GM23248 (cell line): ENCODE data around the gene UCMA. TPM values are rescaled to one million over a fixed set of nuclear protein-coding genes. Genes with fewer than 3 reads are reported as not detected.
"Not testable (repeated sequence)": the region's sequence is repeated elsewhere in the genome, so short reads cannot be mapped to it uniquely, and the experiment has no call there.

Experiments
- DNase-seq: peaks from one replicate; pipeline ENCODE4 v3.0.0-alpha.2; 2015
- H2AFZ ChIP-seq: fragments of 200-600 bp; sonication (generic); 2 replicates; pipeline ENCODE4 v1.6.1; 2016; ENCODE audit warnings: antibody characterized with exemption
- H3F3A ChIP-seq: fragments of 200-600 bp; sonication (generic); 2 replicates; pipeline ENCODE4 v1.6.1; 2016; ENCODE audit warnings: mild to moderate bottlenecking, antibody characterized with exemption, mixed run types; ENCODE audit not compliant: insufficient read depth
- H3K27ac ChIP-seq: fragments of 200-600 bp; sonication (generic); 2 replicates; pipeline ENCODE4 v1.5.1; 2016; ENCODE audit warnings: mild to moderate bottlenecking
- H3K27me3 ChIP-seq: fragments of 200-600 bp; sonication (generic); replicated peaks from 2 replicates; pipeline ENCODE4 v1.6.1; 2016; ENCODE audit warnings: mild to moderate bottlenecking; ENCODE audit not compliant: insufficient read depth
- H3K36me3 ChIP-seq: fragments of 200-600 bp; sonication (generic); 2 replicates; pipeline ENCODE4 v1.6.1; 2016; ENCODE audit warnings: low read depth, mild to moderate bottlenecking
- H3K4me1 ChIP-seq: fragments of 200-600 bp; sonication (generic); 2 replicates; pipeline ENCODE4 v1.6.1; 2016; ENCODE audit warnings: mild to moderate bottlenecking; ENCODE audit not compliant: insufficient read depth
- H3K4me2 ChIP-seq: fragments of 200-600 bp; sonication (generic); one replicate; pipeline ENCODE4 v1.6.1; 2016; ENCODE audit warnings: mild to moderate bottlenecking; ENCODE audit not compliant: unreplicated experiment
- H3K4me3 ChIP-seq: fragments of 200-600 bp; sonication (generic); 2 replicates; pipeline ENCODE4 v1.5.1; 2016; ENCODE audit warnings: mild to moderate bottlenecking
- H3K79me2 ChIP-seq: fragments of 200-600 bp; sonication (generic); 2 replicates; pipeline ENCODE4 v1.6.1; 2016; ENCODE audit warnings: mild to moderate bottlenecking; ENCODE audit not compliant: insufficient read depth
- H3K9ac ChIP-seq: fragments of 200-600 bp; sonication (generic); 2 replicates; pipeline ENCODE4 v1.6.1; 2016; ENCODE audit warnings: mild to moderate bottlenecking
- H3K9me2 ChIP-seq: fragments of 200-600 bp; sonication (generic); 2 replicates; pipeline ENCODE4 v1.6.1; 2016; ENCODE audit warnings: mixed run types, mild to moderate bottlenecking, moderate library complexity; ENCODE audit not compliant: insufficient read depth
- H3K9me3 ChIP-seq: fragments of 200-600 bp; sonication (generic); one replicate; pipeline ENCODE4 v1.6.1; 2017; ENCODE audit warnings: low read depth
- H4K20me1 ChIP-seq: fragments of 200-600 bp; sonication (generic); 2 replicates; pipeline ENCODE4 v1.6.0; 2016; ENCODE audit not compliant: insufficient read depth
- EZH2 ChIP-seq: fragments of 200-600 bp; sonication (generic); IDR thresholded peaks from 2 replicates; pipeline ENCODE4 v1.6.1; 2018; ENCODE audit warnings: antibody characterized with exemption, mild to moderate bottlenecking; ENCODE audit not compliant: insufficient read depth, poor library complexity, severe bottlenecking
- EZH2phosphoT487 ChIP-seq: fragments of 200-600 bp; sonication (generic); IDR thresholded peaks from 2 replicates; pipeline ENCODE4 v1.6.1; 2018; ENCODE audit warnings: antibody characterized with exemption, moderate library complexity, mild to moderate bottlenecking, low read depth; ENCODE audit not compliant: insufficient read depth
- WGBS, 2 experiments: methylation state at CpG; one replicate each; pipeline ENCODE4 v1.1.6; 2015 to 2017; ENCODE audit warnings: low lambda C conversion rate in 2 of 2, low coverage in 1 of 2; ENCODE audit errors: missing lambda C conversion rate in 2 of 2; 5-methylcytosine and 5-hydroxymethylcytosine counted together
- in situ Hi-C: fragments of 300-500 bp; cut with MboI; formaldehyde crosslinking; loops from 2 replicates; pipeline ENCODE4 v1.15.0; 2020
- polyA plus RNA-seq: library from polyadenylated mRNA; unstranded; fragments of >200 nt; fragmentation: Nextera tagmentation; extraction: Ambion mirVana; gene quantifications from 2 replicates; pipeline ENCODE4 v1.2.1, GENCODE V29; 2016
- total RNA-seq: library from RNA; depleted of rRNA; stranded (reverse); fragments of >200 nt; shearing (Covaris generic); gene quantifications from 2 replicates; pipeline ENCODE4 v1.2.3, GENCODE V29; 2014

UCMA gene
- total and polyA plus RNA-seq, 2 experiments from 2014 or later = not detected

DNA sequence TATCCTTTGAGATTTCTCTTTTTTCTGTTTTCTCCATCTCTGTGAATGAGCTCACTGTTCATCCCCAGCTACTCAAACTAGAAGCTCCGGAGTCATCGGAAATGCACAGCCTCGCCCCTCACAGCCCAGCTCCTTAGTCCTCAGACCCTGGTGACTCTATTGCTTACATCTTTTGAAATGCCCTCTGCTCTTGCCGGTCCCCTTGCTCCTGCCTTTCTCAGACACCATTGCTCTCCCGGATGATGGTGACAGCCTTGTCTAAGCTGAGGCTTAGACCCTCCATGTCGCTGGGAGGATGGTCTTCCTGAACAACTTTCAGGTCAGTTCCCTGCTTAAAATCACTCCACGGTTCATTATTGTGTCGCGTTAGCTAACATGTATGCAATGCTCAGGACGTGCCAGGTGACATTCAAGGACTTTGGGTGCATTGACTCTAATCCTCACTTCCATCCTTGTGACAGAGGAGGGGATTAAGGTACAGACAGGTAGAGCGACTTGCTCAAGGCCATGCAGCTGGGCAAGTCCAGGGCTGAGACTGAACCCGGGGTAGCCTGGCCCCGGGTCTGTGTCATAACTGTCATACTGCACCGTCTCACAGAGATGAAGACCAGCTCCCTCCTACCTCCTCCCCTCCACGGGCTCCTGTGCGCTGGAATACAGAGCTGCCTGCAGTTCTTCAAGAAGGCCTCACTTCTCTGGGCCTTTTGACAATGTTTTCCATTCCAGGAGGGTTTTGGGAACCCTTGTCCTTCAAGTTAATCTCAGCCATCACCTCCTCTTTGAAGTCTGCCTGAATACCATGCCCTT, 4.3 kb upstream of the UCMA start:
- no peaks in the 10 kb centered on the region for H3K4me1 ChIP-seq
- H3K27me3 ChIP-seq = no peaks in the 10 kb centered on the region
- H3K36me3 ChIP-seq = no peaks in the 10 kb centered on the region
- H3K4me3 ChIP-seq = no peak overlapping the region
- no peaks in the 10 kb centered on the region for H3K9me3 ChIP-seq
- TF ChIP-seq EZH2phosphoT487 = no peak
- TF ChIP-seq EZH2 = no peak
- WGBS, 2 experiments = 61 to 68% methylated on average over 16 of the region's 16 CpGs
- H3K9me2 ChIP-seq = no peaks in the 10 kb centered on the region
- no peak overlapping the region for H3K4me2 ChIP-seq
- no peaks in the 10 kb centered on the region for H3K79me2 ChIP-seq
- H4K20me1 ChIP-seq = no peaks in the 10 kb centered on the region
- no peaks in the 10 kb centered on the region for H3F3A ChIP-seq
- H3K27ac ChIP-seq = no peak overlapping the region
- DNase-seq = no peak
- in situ Hi-C loops = no loop called here
- H3K9ac ChIP-seq = no peak overlapping the region
- no peak overlapping the region for H2AFZ ChIP-seq

DNA sequence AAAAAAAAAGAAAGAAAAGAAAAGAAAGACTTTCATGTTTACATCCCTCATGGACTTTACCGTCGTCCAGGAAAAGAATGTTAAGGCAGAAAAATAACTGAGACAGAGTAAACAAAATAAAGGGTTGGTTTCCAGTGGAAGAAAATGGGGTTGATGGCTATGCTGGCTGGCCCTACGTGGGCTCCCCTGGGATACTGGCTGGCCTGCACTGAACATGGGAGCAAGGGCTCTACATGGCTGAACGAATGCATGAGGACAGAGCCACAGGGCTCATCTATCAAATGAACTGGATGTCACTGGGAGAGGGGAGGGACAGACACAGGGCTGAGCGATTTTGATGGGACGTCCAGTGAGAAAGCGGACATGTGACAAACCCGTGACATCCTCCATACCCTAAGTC, 2.5 kb upstream of the UCMA start:
- H3K9me3 ChIP-seq = no peaks in the 10 kb centered on the region
- no peak for DNase-seq
- H2AFZ ChIP-seq = no peak overlapping the region
- no peak overlapping the region for H3K4me2 ChIP-seq
- H3K4me1 ChIP-seq = no peaks in the 10 kb centered on the region
- TF ChIP-seq EZH2 (no peak), EZH2phosphoT487 (no peak)
- H3K27ac ChIP-seq = no peak overlapping the region
- H3F3A ChIP-seq = no peaks in the 10 kb centered on the region
- H3K9me2 ChIP-seq = no peaks in the 10 kb centered on the region
- no peaks in the 10 kb centered on the region for H3K36me3 ChIP-seq
- no peaks in the 10 kb centered on the region for H4K20me1 ChIP-seq
- no peaks in the 10 kb centered on the region for H3K79me2 ChIP-seq
- in situ Hi-C loops = no loop called here
- H3K27me3 ChIP-seq = no peaks in the 10 kb centered on the region
- 65 to 72% methylated on average over 8 of the region's 8 CpGs for WGBS, 2 experiments
- no peak overlapping the region for H3K4me3 ChIP-seq
- H3K9ac ChIP-seq = no peak overlapping the region

DNA sequence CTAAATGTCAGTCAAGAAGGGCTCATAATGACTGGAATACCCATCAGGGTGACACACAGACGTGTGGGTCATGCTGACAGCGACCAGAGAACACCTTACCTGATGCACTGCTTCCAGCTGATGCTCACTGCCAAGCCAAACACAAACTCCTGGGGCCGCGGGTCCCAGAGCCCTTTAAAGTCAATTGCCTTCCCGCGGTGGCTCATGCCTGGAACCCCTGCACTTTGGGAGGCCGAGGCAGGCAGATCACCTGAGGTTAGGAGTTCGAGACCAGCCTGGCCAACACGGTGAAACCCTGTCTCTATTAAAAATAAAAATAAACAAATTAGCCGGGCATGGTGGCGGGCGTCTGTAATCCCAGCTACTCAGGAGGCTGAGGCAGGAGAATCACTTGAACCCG, 562 bp upstream of the UCMA start:
- H3K4me1 ChIP-seq, H3K9ac ChIP-seq, H3F3A ChIP-seq, H4K20me1 ChIP-seq, H3K27ac ChIP-seq, H3K4me2 ChIP-seq, in situ Hi-C loops, H2AFZ ChIP-seq, H3K36me3 ChIP-seq, H3K27me3 ChIP-seq, H3K79me2 ChIP-seq, DNase-seq, H3K4me3 ChIP-seq, H3K9me2 ChIP-seq, H3K9me3 ChIP-seq: not testable (repeated sequence)
- WGBS, 2 experiments = 60 to 62% methylated on average over 13 of the region's 13 CpGs

DNA sequence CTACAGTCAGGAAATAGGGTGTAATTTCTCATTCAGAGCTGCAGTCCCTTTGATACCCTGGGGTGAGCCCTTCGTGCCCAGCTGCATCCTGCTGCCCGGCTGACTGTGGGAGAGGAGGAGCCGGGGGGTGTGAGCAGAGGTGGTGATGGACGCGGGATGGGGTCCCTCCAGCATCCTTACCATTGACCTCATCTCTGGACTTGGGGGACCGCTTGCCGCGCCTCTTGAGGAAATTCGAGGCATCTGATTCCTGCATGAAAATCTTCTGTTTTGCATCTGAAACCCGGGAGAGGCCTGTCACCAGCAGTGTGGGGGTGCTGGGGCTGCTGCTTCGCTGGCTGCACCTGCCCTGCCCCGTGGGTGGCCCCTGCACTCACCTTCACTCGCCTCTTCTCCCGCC, 816 bp downstream of the UCMA start:
- H3K9ac ChIP-seq = no peak overlapping the region
- DNase-seq = no peak
- H2AFZ ChIP-seq = no peak overlapping the region
- no peak overlapping the region for H3K27ac ChIP-seq
- no peaks in the 10 kb centered on the region for H3K36me3 ChIP-seq
- H3F3A ChIP-seq = no peaks in the 10 kb centered on the region
- no peaks in the 10 kb centered on the region for H3K27me3 ChIP-seq
- H4K20me1 ChIP-seq = no peaks in the 10 kb centered on the region
- no peaks in the 10 kb centered on the region for H3K4me1 ChIP-seq
- no peak overlapping the region for H3K4me2 ChIP-seq
- H3K9me3 ChIP-seq = no peaks in the 10 kb centered on the region
- H3K4me3 ChIP-seq = no peak overlapping the region
- no peaks in the 10 kb centered on the region for H3K79me2 ChIP-seq
- in situ Hi-C loops = no loop called here
- WGBS, 2 experiments = 55% methylated on average over 14 of the region's 14 CpGs
- H3K9me2 ChIP-seq = no peaks in the 10 kb centered on the region
- TF ChIP-seq EZH2 (no peak), EZH2phosphoT487 (no peak)

DNA sequence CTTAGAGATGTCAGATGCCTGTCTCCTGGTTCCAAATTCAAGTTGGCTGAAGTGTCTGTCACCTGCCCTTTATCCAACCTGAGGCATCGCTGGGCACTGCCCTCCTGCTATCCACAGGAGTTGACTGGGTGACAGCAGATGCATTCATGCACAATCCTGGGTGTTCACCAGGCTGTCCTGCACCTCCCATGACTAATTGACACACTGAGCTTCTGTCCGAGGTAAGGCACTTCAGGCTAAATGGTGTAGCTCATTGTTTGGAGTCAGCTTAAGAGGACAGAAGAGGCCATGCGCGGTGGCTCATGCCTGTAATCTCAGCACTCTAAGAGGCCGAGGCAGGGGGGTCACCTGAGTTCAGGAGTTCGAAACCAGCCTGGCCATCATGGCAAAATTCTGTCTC, 2.4 kb downstream of the UCMA start:
- no peak overlapping the region for H3K9ac ChIP-seq
- in situ Hi-C loops = no loop called here
- no peak overlapping the region for H3K4me3 ChIP-seq
- no peaks in the 10 kb centered on the region for H3K79me2 ChIP-seq
- TF ChIP-seq EZH2phosphoT487 (no peak), EZH2 (no peak)
- H3K4me2 ChIP-seq = no peak overlapping the region
- 58 to 64% methylated on average over 6 of the region's 6 CpGs for WGBS, 2 experiments
- no peaks in the 10 kb centered on the region for H3K9me3 ChIP-seq
- no peak for DNase-seq
- no peak overlapping the region for H3K27ac ChIP-seq
- H3K27me3 ChIP-seq = no peaks in the 10 kb centered on the region
- H3F3A ChIP-seq = no peaks in the 10 kb centered on the region
- H3K36me3 ChIP-seq = no peaks in the 10 kb centered on the region
- no peaks in the 10 kb centered on the region for H3K9me2 ChIP-seq
- no peaks in the 10 kb centered on the region for H4K20me1 ChIP-seq
- no peaks in the 10 kb centered on the region for H3K4me1 ChIP-seq
- H2AFZ ChIP-seq = no peak overlapping the region
